SK-N-SH (cell line): Measurements from ENCODE around the gene ERICH6. TPM values are rescaled to one million over a fixed set of nuclear protein-coding genes. Genes with fewer than 3 reads are reported as not detected.

ENCODE experiments used
- CTCF ChIA-PET: fragments of 300-600, 350-600 bp; formaldehyde crosslinking; extraction: SDS; loops from one replicate; lab custom pipeline; 2021; lab: Yijun Ruan, JAX
- POLR2A ChIA-PET: fragments of 350-600 bp; sonication (Branson Sonifier 250); formaldehyde crosslinking; extraction: SDS; loops from one replicate; lab custom pipeline; 2020; ENCODE audit warnings: antibody characterized with exemption, inconsistent platforms; lab: Yijun Ruan, JAX
- DNase-seq: peaks from one replicate; pipeline ENCODE4 v3.0.0; 2012
- H2AFZ ChIP-seq: fragments of 200-600 bp; sonication (generic); 2 replicates; pipeline ENCODE4 v1.8.1; 2016; ENCODE audit warnings: antibody characterized with exemption, mild to moderate bottlenecking, low read depth
- H3F3A ChIP-seq: fragments of 200-600 bp; sonication (generic); replicated peaks from 2 replicates; pipeline ENCODE3; 2016; ENCODE audit warnings: antibody characterized with exemption, mild to moderate bottlenecking; ENCODE audit not compliant: insufficient read depth
- H3K27ac ChIP-seq, 2 experiments: fragments of 200-500 bp in 1 of 2; fragments of 200-600 bp in 1 of 2; sonication (Bioruptor generic) in 1 of 2; sonication (generic), shearing (Covaris generic) in 1 of 2; 2 replicates each; pipeline versions ENCODE4 v1.5.1 to v1.6.1; 2014 to 2016; ENCODE audit warnings: low read depth in 2 of 2, inconsistent platforms in 1 of 2, low read length in 1 of 2, mild to moderate bottlenecking in 1 of 2, mixed read lengths in 1 of 2
- H3K27me3 ChIP-seq: fragments of 200-600 bp; sonication (generic), shearing (Covaris generic); 2 replicates; pipeline ENCODE4 v1.6.1; 2016; ENCODE audit warnings: mixed run types; ENCODE audit not compliant: insufficient read depth
- H3K36me3 ChIP-seq, 2 experiments: fragments of 200-500 bp in 1 of 2; fragments of 200-600 bp in 1 of 2; sonication (Bioruptor generic) in 1 of 2; sonication (generic) in 1 of 2; replicated peaks in 1 of 2; 2 replicates each; pipeline versions ENCODE3 to v1.5.1; 2014 to 2016; ENCODE audit warnings: low read length in 1 of 2, mild to moderate bottlenecking in 1 of 2; ENCODE audit not compliant: insufficient read depth in 2 of 2, control insufficient read depth in 1 of 2
- H3K4me1 ChIP-seq, 2 experiments: fragments of 200-500 bp in 1 of 2; fragments of 200-600 bp in 1 of 2; sonication (Bioruptor generic) in 1 of 2; sonication (generic), shearing (Covaris generic) in 1 of 2; 2 replicates each; pipeline versions ENCODE4 v1.5.1 to v1.6.1; 2014 to 2016; ENCODE audit warnings: low read depth in 1 of 2, low read length in 1 of 2, mixed run types in 1 of 2; ENCODE audit not compliant: insufficient read depth in 2 of 2, control insufficient read depth in 1 of 2
- H3K4me2 ChIP-seq: fragments of 200-600 bp; sonication (generic), shearing (Covaris generic); 2 replicates; pipeline ENCODE4 v1.6.1; 2017; ENCODE audit warnings: mixed run types
- H3K4me3 ChIP-seq, 2 experiments: fragments of 200-500 bp in 1 of 2; fragments of 200-600 bp in 1 of 2; sonication (Bioruptor generic) in 1 of 2; sonication (generic), shearing (Covaris generic) in 1 of 2; 2 replicates each; pipeline versions ENCODE4 v1.5.1 to v1.8.1; 2014 to 2016; ENCODE audit warnings: low read depth in 2 of 2, inconsistent platforms in 1 of 2, low read length in 1 of 2, mild to moderate bottlenecking in 1 of 2, mixed read lengths in 1 of 2, moderate library complexity in 1 of 2
- H3K79me2 ChIP-seq: fragments of 200-600 bp; sonication (generic); 2 replicates; pipeline ENCODE4 v1.8.1; 2017; ENCODE audit warnings: mild to moderate bottlenecking; ENCODE audit not compliant: insufficient read depth
- H3K9ac ChIP-seq: fragments of 200-600 bp; sonication (generic); 2 replicates; pipeline ENCODE4 v1.6.1; 2017; ENCODE audit warnings: mixed run types
- H3K9me2 ChIP-seq: fragments of 200-600 bp; sonication (generic); 2 replicates; pipeline ENCODE4 v1.6.1; 2017; ENCODE audit warnings: mixed run types
- H3K9me3 ChIP-seq: fragments of 200-600 bp; sonication (generic); 2 replicates; pipeline ENCODE4 v1.6.1; 2017; ENCODE audit warnings: mixed run types, mild to moderate bottlenecking, moderate library complexity
- H4K20me1 ChIP-seq: fragments of 200-600 bp; sonication (generic); 2 replicates; pipeline ENCODE4 v1.6.1; 2017; ENCODE audit warnings: mild to moderate bottlenecking, mixed run types; ENCODE audit not compliant: insufficient read depth
- CHD2 ChIP-seq: fragments of 150-350 bp; IDR thresholded peaks from 2 replicates; pipeline ENCODE4 v1.6.1; 2018; ENCODE audit warnings: low read length; ENCODE audit not compliant: partially characterized antibody
- EP300 ChIP-seq, 2 experiments: IDR thresholded peaks; 2 replicates each; pipeline versions ENCODE4 v1.4.0 to v1.6.1; 2012; ENCODE audit warnings: borderline replicate concordance in 1 of 2, low read depth in 1 of 2, low read length in 1 of 2
- FOXJ3 ChIP-seq: sonication (generic); formaldehyde crosslinking; IDR thresholded peaks from 2 replicates; pipeline ENCODE4 v1.5.1; 2020; ENCODE audit warnings: mild to moderate bottlenecking, missing genetic modification reagents
- FOXM1 ChIP-seq: IDR thresholded peaks from 2 replicates; pipeline ENCODE4 v1.4.0; 2012; ENCODE audit warnings: low read depth, mild to moderate bottlenecking
- GABPA ChIP-seq: IDR thresholded peaks from 2 replicates; pipeline ENCODE4 v1.4.0; 2012; ENCODE audit warnings: low read depth, mild to moderate bottlenecking
- GATA2 ChIP-seq: sonication (generic); formaldehyde crosslinking; IDR thresholded peaks from 2 replicates; pipeline ENCODE4 v1.5.0; 2020; ENCODE audit warnings: mild to moderate bottlenecking, missing genetic modification reagents
- MAX ChIP-seq: IDR thresholded peaks from 2 replicates; pipeline ENCODE4 v1.4.0; 2012; ENCODE audit warnings: low read depth
- MEF2A ChIP-seq: IDR thresholded peaks from 2 replicates; pipeline ENCODE4 v1.4.0; 2012; ENCODE audit warnings: low read depth, borderline replicate concordance
- NFIC ChIP-seq: IDR thresholded peaks from 2 replicates; pipeline ENCODE4 v1.4.0; 2012; ENCODE audit warnings: borderline replicate concordance
- NRF1 ChIP-seq: IDR thresholded peaks from 2 replicates; pipeline ENCODE4 v1.6.1; 2012; ENCODE audit warnings: low read depth, mild to moderate bottlenecking, low read length
- RAD21 ChIP-seq: IDR thresholded peaks from 2 replicates; pipeline ENCODE4 v1.6.1; 2012; ENCODE audit warnings: mild to moderate bottlenecking, low read length
- REST ChIP-seq: IDR thresholded peaks from 2 replicates; pipeline ENCODE4 v1.6.1; 2012; ENCODE audit warnings: mild to moderate bottlenecking, low read depth, low read length, moderate library complexity
- RFX5 ChIP-seq: IDR thresholded peaks from 2 replicates; pipeline ENCODE4 v1.6.1; 2012; ENCODE audit warnings: mild to moderate bottlenecking, improper control_type of control experiment, low read length
- SMC3 ChIP-seq: IDR thresholded peaks from 2 replicates; pipeline ENCODE4 v1.6.1; 2012; ENCODE audit warnings: low read depth, low read length, improper control_type of control experiment
- TAF1 ChIP-seq: IDR thresholded peaks from 2 replicates; pipeline ENCODE4 v1.6.1; 2012; ENCODE audit warnings: low read depth, mild to moderate bottlenecking, low read length, moderate library complexity, borderline replicate concordance
- USF2 ChIP-seq: fragments of 150-350 bp; IDR thresholded peaks from 2 replicates; pipeline ENCODE4 v1.6.1; 2017; ENCODE audit warnings: antibody characterized with exemption, low read length, low read depth, borderline replicate concordance
- ZBTB33 ChIP-seq: IDR thresholded peaks from 2 replicates; pipeline ENCODE4 v1.4.0; 2012; ENCODE audit warnings: low read depth, borderline replicate concordance
- WGBS: methylation state at CpG from one replicate; pipeline ENCODE4 v1.1.6; 2017; ENCODE audit warnings: low lambda C conversion rate; 5-methylcytosine and 5-hydroxymethylcytosine counted together
- polyA plus RNA-seq, 3 experiments: library from polyadenylated mRNA; depleted of rRNA; stranded (reverse); fragments of >200 nt; gene quantifications; 2 replicates each; pipeline ENCODE4 v1.2.3, GENCODE V29; 2012

The ERICH6 gene
- polyA plus RNA-seq, 1 of the 3 experiments (the other 2 are of a cell fraction) = 0.08 TPM

- H2AFZ ChIP-seq = no peak overlapping the region
- H3K4me1 ChIP-seq = peaks cover 3 to 14% of the 10 kb centered on the region in 2 experiments; a peak in 3 of 4 replicates
- CTCF ChIA-PET = no interaction called here
- no peaks in the 10 kb centered on the region for H3F3A ChIP-seq
- no peak for DNase-seq
- no peak overlapping the region for H3K4me2 ChIP-seq
- 89% methylated on average over 8 of the region's 9 CpGs for WGBS
- H3K79me2 ChIP-seq = no peaks in the 10 kb centered on the region
- no peaks in the 10 kb centered on the region for H3K36me3 ChIP-seq
- no peaks in the 10 kb centered on the region for H3K9me3 ChIP-seq
- H3K27me3 ChIP-seq = no peaks in the 10 kb centered on the region
- H4K20me1 ChIP-seq = no peaks in the 10 kb centered on the region
- H3K4me3 ChIP-seq = no peak overlapping the region
- no peak overlapping the region for H3K27ac ChIP-seq
- H3K9ac ChIP-seq = no peak overlapping the region
- POLR2A ChIA-PET = no interaction called here
- no peaks in the 10 kb centered on the region for H3K9me2 ChIP-seq
- TF ChIP-seq RFX5 (no peak), CHD2 (no peak), FOXM1 (no peak), GATA2 (CRISPR knock-in tag) (no peak), ZBTB33 (no peak), NFIC (no peak), USF2 (no peak), GABPA (no peak)
- TF ChIP-seq, all 33 proteins: peak for 0
These were observed 30.4 kb upstream of the ERICH6 start for GRCh38 chr3:150733936-150734794.

- TF ChIP-seq REST (no peak), NRF1 (no peak), TAF1 (no peak), CHD2 (no peak), MEF2A (no peak), EP300 (IDR thresholded peaks at IDR 0.05; ENCODE audit: borderline replicate concordance in 1 of 2, low read depth in 1 of 2, low read length in 1 of 2) (no peak), SMC3 (no peak), MAX (no peak), FOXJ3 (CRISPR knock-in tag) (no peak), RAD21 (no peak), USF2 (no peak), GATA2 (CRISPR knock-in tag) (no peak)
- H3K4me1 ChIP-seq = peaks cover 3 to 7% of the 10 kb centered on the region in 2 experiments; a peak in 3 of 4 replicates
- no peaks in the 10 kb centered on the region for H4K20me1 ChIP-seq
- H3K9ac ChIP-seq = no peak overlapping the region
- WGBS = 94% methylated on average over 8 of the region's 8 CpGs
- POLR2A ChIA-PET = no interaction called here
- no peaks in the 10 kb centered on the region for H3K9me3 ChIP-seq
- CTCF ChIA-PET = no interaction called here
- no peak overlapping the region for H3K4me3 ChIP-seq
- no peaks in the 10 kb centered on the region for H3K9me2 ChIP-seq
- no peaks in the 10 kb centered on the region for H3K79me2 ChIP-seq
- no peaks in the 10 kb centered on the region for H3F3A ChIP-seq
- no peak for DNase-seq
- H3K4me2 ChIP-seq = no peak overlapping the region
- no peaks in the 10 kb centered on the region for H3K36me3 ChIP-seq
- no peak overlapping the region for H2AFZ ChIP-seq
- H3K27ac ChIP-seq = no peak overlapping the region
- H3K27me3 ChIP-seq = no peaks in the 10 kb centered on the region
These were observed 29.7 kb upstream of the ERICH6 start for GRCh38 chr3:150733373-150733935.
